ENCODE results near the gene FER1L5. TPM values are rescaled to one million over a fixed set of nuclear protein-coding genes. Genes with fewer than 3 reads are reported as not detected.

The FER1L5 gene
- total RNA-seq, 2 donors from 2014 or later = not detected

DNA sequence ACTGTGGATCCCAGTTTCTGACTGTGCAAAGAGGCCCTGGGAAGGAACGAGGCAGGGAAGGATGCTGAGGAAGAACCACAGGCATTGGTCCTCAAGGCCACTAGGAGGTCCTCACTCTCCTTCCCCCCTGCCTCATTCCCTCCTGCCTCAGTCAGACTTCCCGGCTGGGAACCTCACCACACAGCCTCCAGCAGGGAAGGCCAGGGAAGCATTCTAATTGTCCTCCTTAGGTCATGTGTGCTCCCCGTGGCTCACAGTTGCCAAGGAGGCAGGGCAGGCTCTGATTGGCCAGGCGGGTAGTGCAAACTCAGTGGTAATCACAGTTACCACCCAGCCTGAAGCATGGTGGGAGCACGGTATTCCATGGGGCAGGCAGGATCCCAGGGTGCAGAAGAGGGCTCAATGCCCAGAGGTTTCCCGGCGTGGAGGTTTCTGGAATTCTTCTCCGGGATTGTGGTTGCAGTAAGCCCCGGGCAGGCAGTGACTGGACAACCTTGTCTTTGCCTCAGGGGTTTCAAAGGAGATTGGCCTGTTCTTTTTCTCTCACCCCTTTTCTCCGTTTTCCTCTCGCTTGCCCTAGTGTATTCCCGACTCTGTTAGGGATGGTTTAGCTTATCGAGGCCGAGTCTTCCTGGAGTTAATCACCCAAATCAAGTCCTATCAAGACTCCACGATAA is 27.1 kb downstream of the FER1L5 start:
- H3K4me1 Mint-ChIP-seq (ENCODE audit: low read depth in 2 of 2) = peaks cover 4 to 7% of the 10 kb centered on the region in 2 donors
- no peaks in the 10 kb centered on the region for H3K36me3 Mint-ChIP-seq
- peak; percentile 31 for DNase-seq (ENCODE audit: low spot score)
- ATAC-seq = no peak
- H3K27me3 Mint-ChIP-seq = no peaks in the 10 kb centered on the region
- H3K27ac Mint-ChIP-seq = no peak overlapping the region
- H3K4me3 Mint-ChIP-seq = no peak overlapping the region
- H3K9me3 Mint-ChIP-seq = no peaks in the 10 kb centered on the region

GRCh38 chr2:96679848-96680247 is 37.3 kb downstream of the FER1L5 start:
- ATAC-seq (no peak), DNase-seq (ENCODE audit: low spot score) (no peak)
- H3K9me3 Mint-ChIP-seq = no peaks in the 10 kb centered on the region
- H3K36me3 Mint-ChIP-seq = no peaks in the 10 kb centered on the region
- H3K4me1 Mint-ChIP-seq (ENCODE audit: low read depth in 2 of 2) = no peaks in the 10 kb centered on the region
- H3K4me3 Mint-ChIP-seq = no peak overlapping the region
- peaks cover 12 to 21% of the 10 kb centered on the region in 2 donors for H3K27me3 Mint-ChIP-seq
- no peak overlapping the region for H3K27ac Mint-ChIP-seq

- no peak for ATAC-seq
- no peak overlapping the region for H3K4me3 Mint-ChIP-seq
- H3K36me3 Mint-ChIP-seq = no peaks in the 10 kb centered on the region
- no peak for DNase-seq (ENCODE audit: low spot score)
- no peaks in the 10 kb centered on the region for H3K9me3 Mint-ChIP-seq
- H3K27me3 Mint-ChIP-seq = peaks cover 12 to 21% of the 10 kb centered on the region in 2 donors
- no peaks in the 10 kb centered on the region for H3K4me1 Mint-ChIP-seq (ENCODE audit: low read depth in 2 of 2)
- no peak overlapping the region for H3K27ac Mint-ChIP-seq
Observed at GRCh38 chr2:96680561-96681141, 38.1 kb downstream of the FER1L5 start.

- no peaks in the 10 kb centered on the region for H3K36me3 Mint-ChIP-seq
- no peak overlapping the region for H3K4me3 Mint-ChIP-seq
- no peaks in the 10 kb centered on the region for H3K9me3 Mint-ChIP-seq
- no peaks in the 10 kb centered on the region for H3K4me1 Mint-ChIP-seq (ENCODE audit: low read depth in 2 of 2)
- DNase-seq (ENCODE audit: low spot score) (no peak), ATAC-seq (no peak)
- H3K27ac Mint-ChIP-seq = no peak overlapping the region
- peaks cover 12 to 21% of the 10 kb centered on the region in 2 donors for H3K27me3 Mint-ChIP-seq
Observed at GRCh38 chr2:96681540-96681939, 39.0 kb downstream of the FER1L5 start.

GRCh38 chr2:96683307-96683706 is 40.7 kb downstream of the FER1L5 start:
- DNase-seq (ENCODE audit: low spot score) = no peak
- no peak for ATAC-seq
- H3K27me3 Mint-ChIP-seq = peaks cover 12 to 21% of the 10 kb centered on the region in 2 donors
- H3K4me1 Mint-ChIP-seq (ENCODE audit: low read depth in 2 of 2) = peaks cover 0 to 2% of the 10 kb centered on the region in 2 donors
- H3K27ac Mint-ChIP-seq = no peak overlapping the region
- no peaks in the 10 kb centered on the region for H3K9me3 Mint-ChIP-seq
- H3K36me3 Mint-ChIP-seq = no peaks in the 10 kb centered on the region
- H3K4me3 Mint-ChIP-seq = no peak overlapping the region

- Mint-ChIP-seq H3K9me3 (no peaks in the 10 kb centered on the region), H3K36me3 (no peaks in the 10 kb centered on the region), H3K27me3 (peaks cover 12 to 21% of the 10 kb centered on the region in 2 donors), H3K27ac (no peak overlapping the region), H3K4me3 (no peak overlapping the region), H3K4me1 (ENCODE audit: low read depth in 2 of 2) (peaks cover 0 to 2% of the 10 kb centered on the region in 2 donors)
- ATAC-seq (no peak), DNase-seq (ENCODE audit: low spot score) (no peak)
Observed at GRCh38 chr2:96683972-96684820, 41.6 kb downstream of the FER1L5 start.

DNA sequence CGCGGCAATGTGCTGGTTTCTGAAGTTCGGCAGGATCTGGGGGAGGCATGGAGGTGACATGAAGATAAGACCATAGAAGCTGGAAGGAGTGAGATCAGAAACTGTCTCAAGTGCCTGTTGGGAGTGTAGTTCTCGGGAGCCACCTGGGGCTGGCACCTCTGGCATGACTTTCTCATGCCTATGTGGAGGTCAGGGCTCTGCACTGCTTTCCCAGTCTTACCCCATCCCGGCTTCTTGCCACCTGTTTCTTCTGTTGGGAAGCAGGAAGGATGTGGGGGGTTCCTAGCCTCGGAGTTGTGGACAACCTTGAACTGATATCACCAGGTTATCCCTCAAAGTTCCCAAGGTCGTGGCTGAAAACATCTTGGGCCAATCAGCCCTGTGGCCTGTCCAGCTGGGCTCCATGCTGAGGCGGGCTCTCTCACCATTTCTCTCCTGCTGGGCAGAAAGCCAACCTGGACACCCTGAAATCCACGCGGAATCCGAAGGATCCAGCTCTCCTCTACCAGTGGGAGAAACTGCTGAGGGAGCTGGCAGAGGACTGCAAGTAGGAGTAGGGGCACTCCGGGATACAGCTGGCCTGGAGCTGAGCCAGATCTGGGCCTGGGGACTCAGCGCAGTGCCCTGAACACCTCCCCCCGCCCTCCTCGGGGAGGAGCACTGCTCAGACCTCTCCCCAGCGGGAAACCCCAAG is 42.5 kb downstream of the FER1L5 start:
- peaks cover 0 to 2% of the 10 kb centered on the region in 2 donors for H3K4me1 Mint-ChIP-seq (ENCODE audit: low read depth in 2 of 2)
- H3K27me3 Mint-ChIP-seq = peaks cover 7 to 14% of the 10 kb centered on the region in 2 donors
- DNase-seq (ENCODE audit: low spot score) (no peak), ATAC-seq (no peak)
- H3K36me3 Mint-ChIP-seq = no peaks in the 10 kb centered on the region
- no peaks in the 10 kb centered on the region for H3K9me3 Mint-ChIP-seq
- H3K4me3 Mint-ChIP-seq = no peak overlapping the region
- no peak overlapping the region for H3K27ac Mint-ChIP-seq

DNA sequence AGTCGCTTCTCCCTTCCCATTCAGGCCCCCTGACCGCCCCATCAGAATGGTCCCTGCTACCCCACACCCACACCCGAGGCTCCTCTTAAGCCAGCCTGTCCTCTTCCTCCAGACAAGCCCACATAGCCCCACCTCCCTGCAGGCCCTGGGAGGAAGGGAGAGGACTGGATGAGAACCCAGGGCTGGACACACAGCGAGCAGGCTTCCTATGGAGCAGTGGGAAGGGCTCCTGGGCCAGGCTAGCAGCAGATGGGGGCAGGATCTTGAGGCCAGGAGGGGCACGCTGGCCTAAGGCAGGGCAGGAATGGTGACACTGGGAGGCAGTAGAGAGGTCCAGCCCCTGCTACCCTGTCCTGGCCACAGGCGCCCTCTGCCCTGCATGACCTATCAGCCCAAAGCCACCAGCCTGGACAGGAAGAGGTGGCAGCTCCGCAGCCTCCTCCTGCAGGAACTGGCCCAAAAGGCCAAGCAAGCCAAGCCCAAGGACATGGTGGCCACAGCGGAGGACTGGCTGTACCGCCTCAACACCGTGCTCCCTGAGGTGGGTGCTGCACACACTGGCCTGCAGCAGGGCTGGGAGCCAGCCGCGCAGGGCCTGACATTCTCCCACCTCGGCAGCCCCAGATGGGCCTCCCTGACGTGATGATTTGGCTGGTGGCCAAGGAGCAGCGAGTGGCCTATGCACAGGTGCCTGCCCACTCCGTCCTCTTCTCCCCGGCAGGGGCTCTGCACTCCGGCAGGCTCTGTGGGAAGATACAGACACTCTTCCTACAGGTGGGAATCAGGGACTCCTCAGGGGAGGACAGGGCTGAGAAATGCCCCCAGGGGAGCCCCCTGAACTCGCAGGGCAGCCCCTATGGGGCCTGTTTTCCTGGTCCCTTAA is 43.3 kb downstream of the FER1L5 start:
- no peak overlapping the region for H3K4me3 Mint-ChIP-seq
- H3K36me3 Mint-ChIP-seq = no peaks in the 10 kb centered on the region
- ATAC-seq (no peak), DNase-seq (ENCODE audit: low spot score) (no peak)
- H3K27me3 Mint-ChIP-seq = peaks cover 2 to 7% of the 10 kb centered on the region in 2 donors
- H3K9me3 Mint-ChIP-seq = no peaks in the 10 kb centered on the region
- no peak overlapping the region for H3K27ac Mint-ChIP-seq
- peaks cover 0 to 2% of the 10 kb centered on the region in 2 donors for H3K4me1 Mint-ChIP-seq (ENCODE audit: low read depth in 2 of 2)

GRCh38 chr2:96687266-96687665 is 44.7 kb downstream of the FER1L5 start:
- peaks cover 0 to 2% of the 10 kb centered on the region in 2 donors for H3K4me1 Mint-ChIP-seq (ENCODE audit: low read depth in 2 of 2)
- DNase-seq (ENCODE audit: low spot score) (no peak), ATAC-seq (no peak)
- H3K27me3 Mint-ChIP-seq = peaks cover 2 to 7% of the 10 kb centered on the region in 2 donors
- H3K4me3 Mint-ChIP-seq = no peak overlapping the region
- H3K27ac Mint-ChIP-seq = no peak overlapping the region
- no peaks in the 10 kb centered on the region for H3K9me3 Mint-ChIP-seq
- no peaks in the 10 kb centered on the region for H3K36me3 Mint-ChIP-seq

GRCh38 chr2:96687711-96688640 is 45.4 kb downstream of the FER1L5 start:
- Mint-ChIP-seq H3K27ac (no peak overlapping the region), H3K4me1 (ENCODE audit: low read depth in 2 of 2) (peaks cover 0 to 2% of the 10 kb centered on the region in 2 donors), H3K36me3 (no peaks in the 10 kb centered on the region), H3K4me3 (no peak overlapping the region), H3K9me3 (no peaks in the 10 kb centered on the region), H3K27me3 (peaks cover 2 to 7% of the 10 kb centered on the region in 2 donors)
- ATAC-seq = no peak
- DNase-seq (ENCODE audit: low spot score) = no peak

- Mint-ChIP-seq H3K4me3 (no peak overlapping the region), H3K4me1 (ENCODE audit: low read depth in 2 of 2) (peaks cover 0 to 2% of the 10 kb centered on the region in 2 donors), H3K36me3 (no peaks in the 10 kb centered on the region), H3K9me3 (no peaks in the 10 kb centered on the region), H3K27ac (no peak overlapping the region), H3K27me3 (peaks cover 2 to 7% of the 10 kb centered on the region in 2 donors)
- ATAC-seq (no peak), DNase-seq (ENCODE audit: low spot score) (no peak)
Observed at GRCh38 chr2:96688649-96689430, 46.3 kb downstream of the FER1L5 start.
